Thyroid gland (tissue), 4 donors: Measurements from ENCODE around the gene DNAJC13. TPM values are rescaled to one million over a fixed set of nuclear protein-coding genes. Genes with fewer than 3 reads are reported as not detected.
"Not testable (repeated sequence)": the region's sequence is repeated elsewhere in the genome, so short reads cannot be mapped to it uniquely, and the experiment has no call there.

Experiments used
- DNase-seq, 2 donors: peaks; one replicate each; pipeline ENCODE4 v3.0.0-alpha.2; 2019
- H3K27ac ChIP-seq, 3 donors: fragments of 200-600 bp; sonication (generic); 1 replicate in 2 of 3; 2 replicates in 1 of 3; pipeline ENCODE4 v1.5.1; 2016 to 2019; ENCODE audit warnings: mild to moderate bottlenecking in 1 of 3, moderate library complexity in 1 of 3
- H3K27me3 ChIP-seq: fragments of 200-600 bp; sonication (generic); one replicate; pipeline ENCODE4 v1.5.1; 2019
- H3K36me3 ChIP-seq, 2 donors: fragments of 200-600 bp; sonication (generic); one replicate each; pipeline ENCODE4 v1.5.1; 2016 to 2019
- H3K4me1 ChIP-seq, 2 donors: fragments of 200-600 bp; sonication (generic); one replicate each; pipeline ENCODE4 v1.5.1; 2017 to 2019
- H3K4me3 ChIP-seq, 3 donors: fragments of 200-600 bp; sonication (generic); replicated peaks in 1 of 3; 1 replicate in 2 of 3; 2 replicates in 1 of 3; pipeline ENCODE4 v1.5.1; 2016; ENCODE audit warnings: mild to moderate bottlenecking in 1 of 3
- H3K9me3 ChIP-seq: fragments of 200-600 bp; sonication (generic); one replicate; pipeline ENCODE4 v1.5.1; 2017
- POLR2A ChIP-seq, 2 donors: fragments of 450-650 bp; IDR thresholded peaks; one replicate each; pipeline ENCODE4 v1.6.1; 2017; ENCODE audit warnings: antibody characterized with exemption in 2 of 2, mild to moderate bottlenecking in 2 of 2, moderate library complexity in 1 of 2
- WGBS, 2 donors: methylation state at CpG; one replicate each; pipeline ENCODE4 v1.1.5; 2017; 5-methylcytosine and 5-hydroxymethylcytosine counted together
- intact Hi-C: fragments of 100-400 bp; cut with DNase I; formaldehyde crosslinking; loops from one replicate; pipeline ENCODE4 v1.15.1; 2023
- total RNA-seq, 4 donors: library from RNA; depleted of rRNA; stranded (reverse); fragments of >200 nt; gene quantifications; one replicate each; pipeline ENCODE4 v1.2.3, GENCODE V29; 2016
- TF ChIP-seq, protein P1 (sequence below), 6 experiments: fragments of 200-600 bp in 3 of 6; fragments of 450-650 bp in 3 of 6; sonication (generic) in 3 of 6; IDR thresholded peaks; one replicate each; pipeline ENCODE4 v1.5.1; 2016 to 2019; ENCODE audit warnings: antibody characterized with exemption in 6 of 6, mild to moderate bottlenecking in 2 of 6, inconsistent platforms in 1 of 6, moderate library complexity in 1 of 6

Gene DNAJC13, protein sequence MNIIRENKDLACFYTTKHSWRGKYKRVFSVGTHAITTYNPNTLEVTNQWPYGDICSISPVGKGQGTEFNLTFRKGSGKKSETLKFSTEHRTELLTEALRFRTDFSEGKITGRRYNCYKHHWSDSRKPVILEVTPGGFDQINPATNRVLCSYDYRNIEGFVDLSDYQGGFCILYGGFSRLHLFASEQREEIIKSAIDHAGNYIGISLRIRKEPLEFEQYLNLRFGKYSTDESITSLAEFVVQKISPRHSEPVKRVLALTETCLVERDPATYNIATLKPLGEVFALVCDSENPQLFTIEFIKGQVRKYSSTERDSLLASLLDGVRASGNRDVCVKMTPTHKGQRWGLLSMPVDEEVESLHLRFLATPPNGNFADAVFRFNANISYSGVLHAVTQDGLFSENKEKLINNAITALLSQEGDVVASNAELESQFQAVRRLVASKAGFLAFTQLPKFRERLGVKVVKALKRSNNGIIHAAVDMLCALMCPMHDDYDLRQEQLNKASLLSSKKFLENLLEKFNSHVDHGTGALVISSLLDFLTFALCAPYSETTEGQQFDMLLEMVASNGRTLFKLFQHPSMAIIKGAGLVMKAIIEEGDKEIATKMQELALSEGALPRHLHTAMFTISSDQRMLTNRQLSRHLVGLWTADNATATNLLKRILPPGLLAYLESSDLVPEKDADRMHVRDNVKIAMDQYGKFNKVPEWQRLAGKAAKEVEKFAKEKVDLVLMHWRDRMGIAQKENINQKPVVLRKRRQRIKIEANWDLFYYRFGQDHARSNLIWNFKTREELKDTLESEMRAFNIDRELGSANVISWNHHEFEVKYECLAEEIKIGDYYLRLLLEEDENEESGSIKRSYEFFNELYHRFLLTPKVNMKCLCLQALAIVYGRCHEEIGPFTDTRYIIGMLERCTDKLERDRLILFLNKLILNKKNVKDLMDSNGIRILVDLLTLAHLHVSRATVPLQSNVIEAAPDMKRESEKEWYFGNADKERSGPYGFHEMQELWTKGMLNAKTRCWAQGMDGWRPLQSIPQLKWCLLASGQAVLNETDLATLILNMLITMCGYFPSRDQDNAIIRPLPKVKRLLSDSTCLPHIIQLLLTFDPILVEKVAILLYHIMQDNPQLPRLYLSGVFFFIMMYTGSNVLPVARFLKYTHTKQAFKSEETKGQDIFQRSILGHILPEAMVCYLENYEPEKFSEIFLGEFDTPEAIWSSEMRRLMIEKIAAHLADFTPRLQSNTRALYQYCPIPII (N-terminal part only)
- total RNA-seq, result 10 to 100 TPM; 47.3 to 56.6 (median 50.4) TPM

DNA sequence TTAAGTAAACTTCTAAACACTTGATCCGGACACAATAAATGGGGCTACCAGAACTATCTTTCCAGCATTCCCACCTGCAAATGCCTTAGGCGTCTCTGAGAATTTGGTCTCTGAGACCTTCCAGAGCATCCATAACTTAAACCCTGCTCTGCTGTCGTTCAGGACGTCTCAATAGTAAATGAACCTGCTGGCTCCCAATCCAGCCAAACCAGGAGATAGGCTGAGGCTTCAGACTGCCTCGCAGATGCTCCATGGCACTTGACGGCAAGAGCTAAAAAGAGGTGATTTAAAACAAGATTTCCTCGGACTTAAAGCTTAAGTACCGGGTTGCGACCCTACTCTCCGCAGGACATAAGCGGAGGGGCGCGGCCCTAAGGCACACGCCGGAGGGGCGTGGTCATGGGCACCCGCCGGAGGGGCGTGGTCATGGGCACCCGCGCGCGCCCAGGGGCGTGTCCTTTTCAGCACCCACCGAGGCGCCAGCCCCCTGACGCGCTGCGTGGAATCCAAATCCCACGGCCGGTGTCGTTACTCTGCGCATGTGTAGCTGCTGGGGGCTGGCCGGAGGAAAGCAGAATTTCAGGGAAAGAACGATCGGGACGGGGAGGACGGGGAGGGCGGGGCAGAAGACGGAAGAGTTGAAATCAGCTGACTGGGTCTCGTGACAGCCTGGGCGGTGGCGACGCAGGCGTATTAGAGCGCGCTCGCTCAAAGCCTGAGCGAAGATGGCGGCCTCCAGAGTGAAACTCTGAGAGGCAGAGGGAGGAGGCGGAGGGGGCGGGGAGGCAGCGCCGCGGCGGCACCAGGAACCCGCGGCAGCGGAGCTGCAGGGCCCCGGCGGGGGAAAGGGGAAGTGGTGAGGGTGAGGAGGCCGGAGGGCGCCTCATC lies at the start of gene DNAJC13:
TSS of gene DNAJC13 (plus strand) at position 696 of the 888 bp plus-strand sequence. CDS start 17,049 bp downstream, outside the sequence.
- Histone ChIP-seq H3K9me3 (no peaks in the 10 kb centered on the region), H3K27me3 (no peaks in the 10 kb centered on the region), H3K4me3 (peak within 1 kb of the TSS; percentile 59 to 98 (median 94)), H3K36me3 (no peaks in the 10 kb centered on the region), H3K27ac (peak within 1 kb of the TSS; percentile 66 to 90 (median 88)), H3K4me1 (peaks cover 9% of the 10 kb centered on the region in 2 donors)
- peak; percentile 96 to 97 for DNase-seq
- peak in 1 of 2 donors; percentile 75 for TF ChIP-seq POLR2A (IDR thresholded peaks at IDR 0.05)
- TF ChIP-seq, protein P1, sequence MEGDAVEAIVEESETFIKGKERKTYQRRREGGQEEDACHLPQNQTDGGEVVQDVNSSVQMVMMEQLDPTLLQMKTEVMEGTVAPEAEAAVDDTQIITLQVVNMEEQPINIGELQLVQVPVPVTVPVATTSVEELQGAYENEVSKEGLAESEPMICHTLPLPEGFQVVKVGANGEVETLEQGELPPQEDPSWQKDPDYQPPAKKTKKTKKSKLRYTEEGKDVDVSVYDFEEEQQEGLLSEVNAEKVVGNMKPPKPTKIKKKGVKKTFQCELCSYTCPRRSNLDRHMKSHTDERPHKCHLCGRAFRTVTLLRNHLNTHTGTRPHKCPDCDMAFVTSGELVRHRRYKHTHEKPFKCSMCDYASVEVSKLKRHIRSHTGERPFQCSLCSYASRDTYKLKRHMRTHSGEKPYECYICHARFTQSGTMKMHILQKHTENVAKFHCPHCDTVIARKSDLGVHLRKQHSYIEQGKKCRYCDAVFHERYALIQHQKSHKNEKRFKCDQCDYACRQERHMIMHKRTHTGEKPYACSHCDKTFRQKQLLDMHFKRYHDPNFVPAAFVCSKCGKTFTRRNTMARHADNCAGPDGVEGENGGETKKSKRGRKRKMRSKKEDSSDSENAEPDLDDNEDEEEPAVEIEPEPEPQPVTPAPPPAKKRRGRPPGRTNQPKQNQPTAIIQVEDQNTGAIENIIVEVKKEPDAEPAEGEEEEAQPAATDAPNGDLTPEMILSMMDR (IDR thresholded peaks at IDR 0.05), result no peak
- intact Hi-C loops, result no loop called here
- 1 to 2% methylated on average over 49 to 52 of the region's 63 CpGs for WGBS, 2 donors

DNA sequence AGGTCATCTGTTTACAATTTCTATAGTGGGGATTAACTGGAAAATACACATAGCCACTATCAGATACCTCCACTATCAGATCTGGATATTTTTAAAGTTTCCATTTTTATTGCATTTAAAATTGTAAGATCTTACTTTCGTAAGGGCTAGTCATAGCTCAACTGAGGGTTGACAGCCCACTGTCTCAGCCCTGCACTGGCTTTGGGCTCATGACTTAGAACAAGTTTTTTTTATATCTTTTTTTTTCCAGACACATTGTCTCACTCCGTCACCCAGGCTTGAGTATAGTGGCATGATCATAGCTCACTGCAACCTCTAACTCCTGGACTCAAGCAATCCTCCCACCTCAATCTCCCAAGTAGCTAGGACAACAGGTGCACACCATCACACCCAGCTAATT lies 48.8 kb upstream of the DNAJC13 start:
- no peaks in the 10 kb centered on the region for H3K36me3 ChIP-seq
- no peak for DNase-seq
- intact Hi-C loops, result no loop called here
- no peak overlapping the region for H3K4me3 ChIP-seq
- H3K9me3 ChIP-seq, result no peaks in the 10 kb centered on the region
- no peaks in the 10 kb centered on the region for H3K4me1 ChIP-seq
- no peak for TF ChIP-seq POLR2A (IDR thresholded peaks at IDR 0.05)
- TF ChIP-seq, protein P1 (IDR thresholded peaks at IDR 0.05), result no peak
- 92 to 93% methylated on average over 2 of the region's 2 CpGs for WGBS, 2 donors
- H3K27me3 ChIP-seq, result no peaks in the 10 kb centered on the region
- H3K27ac ChIP-seq, result no peak overlapping the region

DNA sequence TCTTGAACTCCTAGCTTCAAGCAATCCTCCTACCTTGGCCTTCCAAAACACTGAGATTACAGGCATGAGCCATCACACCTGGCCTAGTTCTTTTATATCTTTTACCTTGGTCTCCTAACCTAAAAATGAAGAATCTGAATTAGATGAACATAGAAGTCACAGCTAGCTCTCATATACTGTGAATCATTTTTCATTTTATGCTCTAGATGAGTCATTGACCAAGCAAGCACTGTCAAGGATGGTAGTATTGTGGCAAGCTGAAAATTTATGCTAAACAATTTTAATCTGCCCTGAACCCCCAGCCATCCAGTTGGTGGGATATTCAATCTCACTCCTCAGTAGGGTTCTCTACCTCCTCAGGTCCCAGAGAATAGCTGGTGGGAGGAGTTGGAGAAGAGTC lies 48.3 kb upstream of the DNAJC13 start:
- no peaks in the 10 kb centered on the region for H3K36me3 ChIP-seq
- no peak for DNase-seq
- no peak overlapping the region for H3K27ac ChIP-seq
- H3K4me3 ChIP-seq, result no peak overlapping the region
- no peak for TF ChIP-seq POLR2A (IDR thresholded peaks at IDR 0.05)
- H3K4me1 ChIP-seq, result no peaks in the 10 kb centered on the region
- intact Hi-C loops, result no loop called here
- no peaks in the 10 kb centered on the region for H3K27me3 ChIP-seq
- H3K9me3 ChIP-seq, result no peaks in the 10 kb centered on the region

DNA sequence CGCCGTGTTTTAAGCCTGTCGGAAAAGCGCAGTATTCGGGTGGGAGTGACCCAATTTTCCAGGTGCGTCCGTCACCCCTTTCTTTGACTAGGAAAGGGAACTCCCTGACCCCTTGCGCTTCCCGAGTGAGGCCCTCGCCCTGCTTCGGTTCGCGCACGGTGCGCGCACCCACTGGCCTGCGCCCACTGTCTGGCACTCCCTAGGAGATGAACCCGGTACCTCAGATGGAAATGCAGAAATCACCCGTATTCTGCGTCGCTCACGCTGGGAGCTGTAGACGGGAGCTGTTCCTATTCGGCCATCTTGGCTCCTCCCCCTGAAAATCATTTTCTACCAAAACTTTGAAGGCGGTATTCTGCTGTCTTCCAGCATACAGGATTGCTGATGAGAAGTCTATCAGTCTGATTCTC lies 40.4 kb upstream of the DNAJC13 start:
- intact Hi-C loops, H3K9me3 ChIP-seq, H3K4me1 ChIP-seq, H3K27ac ChIP-seq, H3K4me3 ChIP-seq, DNase-seq, H3K36me3 ChIP-seq, H3K27me3 ChIP-seq: not testable (repeated sequence)
- 90 to 92% methylated on average over 25 of the region's 25 CpGs for WGBS, 2 donors

DNA sequence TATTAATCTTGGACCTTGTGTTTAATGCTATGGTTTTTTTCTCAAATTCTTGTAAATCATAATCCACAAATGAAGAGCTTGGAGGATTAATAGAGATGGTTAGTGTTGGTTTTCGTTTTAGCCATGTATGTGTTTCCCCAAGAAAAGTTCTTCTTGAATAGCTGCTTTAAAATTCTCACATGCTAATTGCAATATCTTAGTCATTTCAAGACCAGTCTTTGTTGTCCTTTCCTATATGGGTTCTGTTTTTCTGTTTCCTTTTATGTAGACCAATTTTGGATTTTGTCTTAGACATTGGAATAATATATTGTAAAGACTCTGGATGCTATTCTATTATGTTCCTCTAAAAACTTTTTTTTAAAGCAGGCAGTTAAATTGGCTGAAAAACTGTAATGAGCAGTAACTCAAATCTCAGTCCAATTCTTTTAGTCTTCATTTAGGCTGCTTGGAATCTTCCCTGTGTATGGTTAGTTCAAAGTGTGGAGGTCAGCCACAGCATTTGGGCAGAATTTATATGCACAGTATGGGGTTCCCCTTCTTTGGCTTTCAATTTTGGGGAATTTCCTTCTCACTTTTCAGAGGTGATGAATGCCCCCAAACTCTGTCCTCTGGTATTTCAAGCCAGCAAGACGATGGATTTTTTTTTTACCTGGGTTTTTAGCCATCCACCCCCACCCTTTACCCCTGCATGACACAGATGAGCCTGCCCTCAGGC lies 39.1 kb upstream of the DNAJC13 start:
- Histone ChIP-seq H3K4me1 (no peaks in the 10 kb centered on the region), H3K27me3 (no peaks in the 10 kb centered on the region), H3K9me3 (no peaks in the 10 kb centered on the region), H3K27ac (no peak overlapping the region), H3K4me3 (no peak overlapping the region), H3K36me3 (no peaks in the 10 kb centered on the region)
- TF ChIP-seq POLR2A (IDR thresholded peaks at IDR 0.05), result no peak
- TF ChIP-seq, protein P1 (IDR thresholded peaks at IDR 0.05), result no peak
- intact Hi-C loops, result no loop called here
- 88 to 89% methylated on average over 2 of the region's 2 CpGs for whole genome bisulfite sequencing, 2 donors
- DNase-seq, result no peak
